ENCODE measurements around the gene SDC3.
A peak's percentile ranks its signal among the peaks of the same experiment; 100 is the strongest.

The SDC3 gene

DNA sequence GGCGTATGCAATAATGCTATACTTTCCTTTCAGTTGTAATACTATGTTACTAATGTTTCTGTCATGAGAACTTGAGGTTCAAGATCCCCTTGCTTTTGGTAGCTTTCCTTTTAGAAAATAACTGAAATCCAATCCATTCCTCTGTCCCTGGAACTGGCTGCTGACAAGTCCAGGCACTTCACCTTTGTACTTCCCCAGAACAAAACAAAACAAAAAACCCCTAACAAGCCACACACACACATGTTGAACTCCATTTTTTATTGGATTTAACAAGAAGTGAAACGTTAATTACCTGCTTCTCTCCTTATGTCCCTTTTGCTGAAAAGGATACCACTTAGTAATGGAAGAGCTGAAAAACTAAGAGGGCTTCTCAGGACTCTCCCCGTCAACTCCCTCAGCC lies 26.1 kb upstream of the SDC3 start:
- peak overlapping the region; percentile 37 for H3K27ac ChIP-seq
- TF ChIP-seq ZFX (IDR thresholded peaks at IDR 0.05; ENCODE audit: borderline replicate concordance) (no peak), CTCF (IDR thresholded peaks at IDR 0.05) (no peak)

DNA sequence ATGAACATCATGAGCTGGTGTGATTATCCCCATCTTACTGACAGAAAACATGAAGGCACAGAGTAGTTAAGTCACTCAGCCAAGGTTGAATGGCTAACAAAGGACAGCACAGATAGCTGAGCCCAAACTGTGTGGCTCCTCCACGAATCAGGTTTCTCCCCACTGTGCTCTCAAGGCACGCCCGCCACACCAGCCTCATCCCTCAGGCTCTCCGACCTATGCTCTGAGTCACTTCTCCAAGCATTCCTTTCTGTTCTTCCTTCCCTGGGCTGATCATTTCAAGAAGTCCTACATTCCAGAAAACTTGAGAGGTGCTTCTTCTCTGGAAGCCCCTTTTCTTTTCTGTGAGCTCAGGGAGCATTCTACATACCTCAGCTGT lies 25.3 kb upstream of the SDC3 start:
- TF ChIP-seq CTCF (IDR thresholded peaks at IDR 0.05), result no peak
- no peak for TF ChIP-seq ZFX (IDR thresholded peaks at IDR 0.05; ENCODE audit: borderline replicate concordance)
- peak overlapping the region; percentile 37; the same call in 1 of the 2 replicates for H3K27ac ChIP-seq

- TF ChIP-seq ZFX (IDR thresholded peaks at IDR 0.05; ENCODE audit: borderline replicate concordance), result no peak
- no peak for TF ChIP-seq CTCF (IDR thresholded peaks at IDR 0.05)
- peak overlapping the region; percentile 27 for H3K27ac ChIP-seq
These were observed 22.1 kb upstream of the SDC3 start for GRCh38 chr1:30930631-30931173.

DNA sequence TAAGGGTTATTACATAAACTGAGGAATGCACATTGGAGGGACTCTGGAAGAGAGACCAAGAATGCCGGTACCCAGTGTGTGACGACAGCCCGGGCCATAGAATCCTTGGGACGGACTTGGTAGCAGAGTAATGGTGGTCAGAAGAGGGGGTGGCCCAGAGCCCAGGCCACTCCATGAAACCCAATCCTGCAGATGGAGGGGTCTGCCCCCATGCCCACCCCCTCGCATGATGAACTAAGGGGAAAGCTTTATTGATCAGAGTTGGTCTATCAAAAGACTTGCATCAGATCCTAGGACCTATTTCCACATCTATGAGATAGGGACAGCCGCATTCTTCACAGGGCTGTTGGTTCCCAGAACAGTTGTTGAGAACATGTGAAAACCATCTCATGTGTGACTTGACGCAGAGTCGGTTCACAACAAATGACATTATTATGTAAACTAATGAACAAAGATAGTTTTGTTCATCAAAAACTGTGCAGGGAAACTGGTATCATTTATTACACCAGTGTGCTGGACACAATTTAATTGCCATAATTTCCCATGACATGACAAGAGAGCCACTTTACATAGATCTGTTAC lies 21.5 kb upstream of the SDC3 start:
- peak overlapping the region; percentile 27 for H3K27ac ChIP-seq
- TF ChIP-seq CTCF (IDR thresholded peaks at IDR 0.05) (no peak), ZFX (IDR thresholded peaks at IDR 0.05; ENCODE audit: borderline replicate concordance) (no peak)

- TF ChIP-seq ZFX (IDR thresholded peaks at IDR 0.05; ENCODE audit: borderline replicate concordance) (no peak), CTCF (IDR thresholded peaks at IDR 0.05) (peak; percentile 85)
- peak overlapping the region; percentile 27; the same call in 1 of the 2 replicates for H3K27ac ChIP-seq
These were observed 20.8 kb upstream of the SDC3 start for GRCh38 chr1:30929135-30929889.

DNA sequence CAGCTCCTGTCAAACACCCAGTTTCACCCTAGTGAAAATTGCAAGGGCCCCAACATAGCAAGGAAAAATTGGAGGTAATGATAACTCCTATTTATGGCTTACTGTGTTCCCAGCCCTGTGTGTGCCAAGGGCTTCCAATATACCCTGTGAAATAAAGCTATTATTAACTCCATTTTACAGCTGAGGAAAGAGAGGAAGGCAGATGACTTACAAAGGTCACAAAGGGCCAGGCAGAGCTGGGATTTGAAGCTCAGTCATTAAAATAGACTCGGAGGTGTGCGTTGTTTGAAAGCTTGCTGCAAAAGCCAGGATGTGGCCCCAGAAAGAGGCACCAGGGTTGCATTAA lies 20.2 kb upstream of the SDC3 start:
- no peak overlapping the region for H3K27ac ChIP-seq
- TF ChIP-seq CTCF (IDR thresholded peaks at IDR 0.05) (no peak), ZFX (IDR thresholded peaks at IDR 0.05; ENCODE audit: borderline replicate concordance) (no peak)

DNA sequence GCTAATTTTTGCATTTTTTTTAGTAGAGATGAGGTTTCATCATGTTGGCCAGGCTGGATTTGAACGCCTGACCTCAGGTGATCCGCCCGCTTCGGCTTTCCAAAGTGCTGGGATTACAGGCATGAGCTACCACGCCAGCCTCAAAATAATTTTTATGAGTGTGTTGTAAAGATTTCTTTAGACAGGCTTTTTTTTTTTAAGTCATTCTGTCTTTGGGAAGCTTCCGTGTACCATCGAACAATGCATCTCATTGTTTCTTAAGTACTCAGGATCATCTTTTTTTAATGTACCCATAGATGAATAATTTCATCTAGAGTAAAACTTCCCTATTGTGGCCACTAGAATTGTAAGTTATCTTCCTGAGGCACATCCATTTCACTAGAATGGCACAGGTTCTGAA lies 19.6 kb upstream of the SDC3 start:
- no peak overlapping the region for H3K27ac ChIP-seq
- TF ChIP-seq ZFX (IDR thresholded peaks at IDR 0.05; ENCODE audit: borderline replicate concordance), result no peak
- no peak for TF ChIP-seq CTCF (IDR thresholded peaks at IDR 0.05)
